GM12873 (cell line): ENCODE results near the gene CTNNA2.

Experiments
- TF ChIP-seq, protein P1 (sequence below): IDR thresholded peaks from 2 replicates; pipeline ENCODE4 v1.5.1; 2012; ENCODE audit warnings: low read depth, mild to moderate bottlenecking, moderate library complexity, low read length, control low read depth; ENCODE audit not compliant: insufficient read depth; ENCODE audit errors: missing control alignments

The CTNNA2 gene

DNA sequence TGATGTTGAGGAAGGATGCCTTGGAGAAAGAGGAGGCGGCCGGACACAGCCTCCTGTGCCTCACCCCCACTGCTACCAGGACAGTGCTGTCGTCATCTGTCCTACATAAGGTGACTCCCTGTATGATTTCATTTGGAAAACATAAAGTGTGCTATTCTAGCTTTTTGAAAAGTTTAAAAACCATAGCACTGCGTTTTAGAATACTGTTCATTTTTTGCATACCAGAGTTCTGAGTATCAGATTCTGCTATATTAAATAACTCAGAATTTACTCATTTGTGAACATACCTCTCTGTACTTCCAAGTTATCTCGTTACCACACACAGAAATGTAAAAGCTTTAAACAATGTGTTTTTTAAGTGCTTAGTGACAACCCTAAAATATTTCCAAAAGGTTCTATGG lies 488.9 kb downstream of the CTNNA2 start:
- TF ChIP-seq, protein P1, sequence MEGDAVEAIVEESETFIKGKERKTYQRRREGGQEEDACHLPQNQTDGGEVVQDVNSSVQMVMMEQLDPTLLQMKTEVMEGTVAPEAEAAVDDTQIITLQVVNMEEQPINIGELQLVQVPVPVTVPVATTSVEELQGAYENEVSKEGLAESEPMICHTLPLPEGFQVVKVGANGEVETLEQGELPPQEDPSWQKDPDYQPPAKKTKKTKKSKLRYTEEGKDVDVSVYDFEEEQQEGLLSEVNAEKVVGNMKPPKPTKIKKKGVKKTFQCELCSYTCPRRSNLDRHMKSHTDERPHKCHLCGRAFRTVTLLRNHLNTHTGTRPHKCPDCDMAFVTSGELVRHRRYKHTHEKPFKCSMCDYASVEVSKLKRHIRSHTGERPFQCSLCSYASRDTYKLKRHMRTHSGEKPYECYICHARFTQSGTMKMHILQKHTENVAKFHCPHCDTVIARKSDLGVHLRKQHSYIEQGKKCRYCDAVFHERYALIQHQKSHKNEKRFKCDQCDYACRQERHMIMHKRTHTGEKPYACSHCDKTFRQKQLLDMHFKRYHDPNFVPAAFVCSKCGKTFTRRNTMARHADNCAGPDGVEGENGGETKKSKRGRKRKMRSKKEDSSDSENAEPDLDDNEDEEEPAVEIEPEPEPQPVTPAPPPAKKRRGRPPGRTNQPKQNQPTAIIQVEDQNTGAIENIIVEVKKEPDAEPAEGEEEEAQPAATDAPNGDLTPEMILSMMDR, result no peak

DNA sequence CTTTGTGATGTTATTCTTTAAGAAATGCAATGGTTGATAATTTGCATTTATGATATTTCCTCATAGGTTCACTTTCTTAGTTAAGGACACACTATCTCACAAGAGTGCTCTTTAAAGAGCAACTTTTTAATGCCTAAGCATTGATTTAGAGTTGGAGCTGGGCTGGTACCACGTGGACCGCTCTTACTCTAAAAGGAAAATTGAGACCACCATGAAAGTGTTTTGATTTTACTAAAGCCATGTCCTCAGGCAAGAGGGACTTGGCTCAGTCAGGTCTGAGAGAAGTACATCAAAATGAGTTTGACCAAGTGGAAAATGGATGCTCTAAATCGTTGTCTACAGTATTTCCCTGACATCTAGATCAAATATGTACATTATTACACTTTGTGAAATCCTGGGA lies 489.3 kb downstream of the CTNNA2 start:
- TF ChIP-seq, protein P1, result no peak

DNA sequence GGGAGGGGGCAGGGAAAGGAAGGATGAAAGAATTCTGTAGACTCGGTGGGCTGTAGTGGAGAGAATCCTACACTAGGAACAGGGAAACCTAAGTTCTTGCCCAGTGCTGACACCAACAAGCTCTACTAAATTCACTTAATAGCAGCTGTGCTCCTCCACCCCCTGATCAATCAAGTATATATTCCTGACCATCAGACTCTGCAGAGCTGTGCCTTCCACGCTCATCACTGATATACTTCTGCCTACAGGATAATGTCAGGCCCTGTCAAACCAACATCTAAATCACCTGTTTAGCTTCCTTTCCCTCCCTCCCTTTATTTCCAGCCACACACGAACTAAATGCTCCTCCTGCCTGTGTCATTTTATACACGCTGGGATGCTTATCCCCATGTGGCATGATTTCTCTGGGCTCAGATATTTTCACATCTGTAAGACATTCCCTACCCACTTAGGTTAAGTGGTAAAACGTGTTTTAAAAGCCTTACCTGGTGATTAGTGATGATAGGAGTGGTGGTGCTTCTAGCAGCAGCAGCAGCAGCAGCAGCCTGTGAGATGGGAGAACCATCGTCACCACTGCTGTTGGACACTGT lies 489.8 kb downstream of the CTNNA2 start:
- TF ChIP-seq, protein P1, result no peak

DNA sequence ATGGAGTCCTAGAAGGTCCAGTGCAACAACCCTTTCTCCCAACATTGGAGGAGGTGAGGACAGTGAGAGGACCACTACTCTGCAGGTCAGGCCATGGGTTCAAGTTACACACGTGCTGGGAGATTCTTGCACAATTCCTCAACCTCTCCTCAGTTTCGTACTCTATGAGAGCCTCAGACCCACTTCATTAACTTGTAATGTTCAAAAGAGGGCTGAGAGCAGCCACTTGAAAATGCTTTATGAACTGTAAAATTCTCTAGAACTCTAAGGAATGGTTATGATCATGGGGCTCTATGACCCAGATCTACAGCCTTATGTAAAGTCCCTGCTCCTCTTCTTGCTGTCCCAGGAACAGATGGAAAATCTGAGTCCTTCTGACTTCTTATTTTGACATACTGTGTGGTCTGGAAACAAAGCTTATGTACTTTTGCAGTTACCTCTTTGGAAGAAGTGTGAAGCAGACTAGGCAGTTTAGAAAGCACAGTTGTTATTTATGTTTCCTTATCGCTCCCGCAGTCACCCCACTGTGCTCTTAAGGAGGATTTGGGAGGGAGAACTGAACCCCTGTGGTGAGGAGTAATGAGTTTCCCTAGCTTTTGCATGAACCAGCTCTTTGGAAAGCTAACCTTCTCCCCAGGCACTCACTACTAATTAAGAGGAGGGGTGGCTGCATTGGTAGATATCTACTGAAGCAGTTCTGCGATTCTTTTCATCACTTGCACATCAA lies 495.1 kb downstream of the CTNNA2 start:
- TF ChIP-seq, protein P1, result no peak

DNA sequence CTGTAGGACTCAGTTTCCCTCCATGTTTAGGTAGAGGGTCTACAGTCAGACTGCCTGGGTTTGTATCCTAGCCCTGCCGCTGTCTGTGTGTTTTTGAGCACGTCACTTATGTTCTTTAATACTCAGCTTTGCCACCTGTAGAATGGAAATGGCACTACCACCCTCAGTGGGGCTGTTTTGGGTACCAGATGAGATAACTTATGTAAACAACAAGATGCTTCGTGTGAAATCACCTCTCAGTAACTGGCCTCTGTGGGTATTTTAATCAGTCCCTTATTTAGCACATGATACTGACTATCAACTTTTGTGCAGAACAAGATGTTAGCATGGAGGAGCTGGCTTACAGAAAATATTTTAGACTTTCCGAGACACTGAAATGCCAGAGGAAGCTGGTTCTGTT lies 495.7 kb downstream of the CTNNA2 start:
- TF ChIP-seq, protein P1, result no peak

DNA sequence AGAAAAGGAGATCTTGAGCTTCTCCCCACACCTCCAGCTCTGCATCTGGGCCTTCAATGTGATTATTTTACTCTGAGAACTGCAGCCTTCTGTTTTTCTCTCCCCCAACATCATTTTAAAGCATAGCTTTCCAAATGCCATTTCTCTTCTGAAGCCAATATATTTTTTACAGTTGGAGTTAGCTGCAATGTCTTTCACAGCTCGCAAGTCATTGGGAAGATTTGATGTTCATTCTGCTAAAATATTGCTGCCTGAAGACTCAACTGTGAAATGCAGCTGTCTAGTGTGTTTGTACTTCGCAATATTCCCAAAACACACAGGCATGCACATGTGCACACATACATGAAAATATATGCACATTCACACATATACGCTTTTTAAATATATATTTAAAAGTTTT lies 496.4 kb downstream of the CTNNA2 start:
- TF ChIP-seq, protein P1, result no peak

DNA sequence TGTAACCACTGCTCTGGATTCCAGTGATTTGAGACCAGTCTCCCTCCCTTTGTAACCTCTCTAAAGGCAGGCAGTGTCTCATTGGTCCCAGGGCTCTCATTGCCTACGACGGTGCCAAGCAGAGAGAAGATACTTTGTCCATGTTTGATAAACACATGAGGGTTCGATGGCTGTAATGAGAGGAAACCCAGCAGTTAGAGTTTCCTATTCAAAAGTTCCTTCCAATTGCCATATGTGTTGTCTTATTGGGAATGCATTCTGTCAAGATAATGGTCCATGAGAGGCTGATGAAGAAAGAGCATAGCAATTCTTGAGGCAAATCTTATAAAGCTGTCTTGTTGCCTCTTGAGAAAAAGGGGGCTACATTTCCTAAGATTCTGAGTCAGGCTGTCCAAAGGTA lies 499.2 kb downstream of the CTNNA2 start:
- TF ChIP-seq, protein P1, result no peak
